ENCODE results near the gene FAH. TPM values are rescaled to one million over a fixed set of nuclear protein-coding genes. Genes with fewer than 3 reads are reported as not detected.

Gene FAH
- total and polyA plus RNA-seq, 9 of the 15 experiments (the other 6 are each of a cell fraction or from before 2014, with no cell fraction given), result 66.8 to 310 (median 103) TPM

- TF ChIP-seq SFPQ (IDR thresholded peaks at IDR 0.05; ENCODE audit: low read depth, low read length) (no peak), ZNF561 (CRISPR knock-in tag; conservative IDR thresholded peaks at IDR 0.05) (no peak), RBM17 (IDR thresholded peaks at IDR 0.05; ENCODE audit: borderline replicate concordance, low read depth, low read length) (no peak)
These were observed 27.7 kb downstream of the FAH start (continued) for GRCh38 chr15:80180468-80180867.

GRCh38 chr15:80180986-80181385, 28.2 kb downstream of the FAH start:
- BruUV-seq (replicated peaks), result no TSS peak
- DNase-seq (ENCODE audit: extremely low read depth in 1 of 4, low spot score in 3 of 4) (no peak), FAIRE-seq (no peak), ATAC-seq (no peak)
- H3K27me3 ChIP-seq (ENCODE audit: control insufficient read depth in 2 of 2, insufficient read depth in 2 of 2, low read length in 2 of 2), result no peaks in the 10 kb centered on the region
- no peak overlapping the region for H3K9ac ChIP-seq (ENCODE audit: insufficient read depth in 1 of 2, low read depth in 2 of 2, low read length in 2 of 2)
- CTCF ChIA-PET (ENCODE audit: low intra/inter-chr PET ratio), result no interaction called here
- POLR2A ChIA-PET, result no interaction called here
- H2AFZ ChIP-seq (ENCODE audit: low read depth, low read length), result no peak overlapping the region
- no peaks in the 10 kb centered on the region for H3K4me1 ChIP-seq (replicated peaks in 1 of 2; ENCODE audit: control insufficient read depth in 2 of 2, insufficient read depth in 2 of 2, low read length in 2 of 2)
- no peaks in the 10 kb centered on the region for H3K79me2 ChIP-seq (ENCODE audit: control insufficient read depth, insufficient read depth, low read length)
- no peak overlapping the region for H3K4me2 ChIP-seq (ENCODE audit: insufficient read depth, low read length)
- 91% methylated on average over 10 of the region's 10 CpGs for WGBS (ENCODE audit: insufficient coverage, low coverage, missing lambda C conversion rate)
- intact Hi-C loops (cut with micrococcal nuclease), result no loop called here
- no peak overlapping the region for H3K27ac ChIP-seq (ENCODE audit: extremely low read depth, low read depth, low read length)
- no peaks in the 10 kb centered on the region for H4K20me1 ChIP-seq (replicated peaks; ENCODE audit: control insufficient read depth, insufficient read depth, low read length)
- H3K4me3 ChIP-seq, result no peak overlapping the region
- in situ Hi-C loops (cut with MboI), result no loop called here
- peaks cover 96% of the 10 kb centered on the region; the same call in 2 of the 3 replicates for H3K36me3 ChIP-seq (ENCODE audit: control insufficient read depth, insufficient read depth, low read length)
- H3K9me1 ChIP-seq (ENCODE audit: control insufficient read depth, insufficient read depth, low read length), result no peaks in the 10 kb centered on the region
- no peaks in the 10 kb centered on the region for H3K9me3 ChIP-seq (replicated peaks; ENCODE audit: control insufficient read depth, insufficient read depth, low read depth, low read length)
- no peak for TF ChIP-seq ZNF140 (CRISPR knock-in tag; IDR thresholded peaks at IDR 0.05)
- no peak for TF ChIP-seq ZNF133 (CRISPR knock-in tag; IDR thresholded peaks at IDR 0.05)
- no peak for TF ChIP-seq ELF2 (CRISPR knock-in tag; IDR thresholded peaks at IDR 0.05)
- no peak for TF ChIP-seq KAT8 (IDR thresholded peaks at IDR 0.05; ENCODE audit: low read depth)
- TF ChIP-seq TRIM24 (IDR thresholded peaks at IDR 0.05), result no peak
- no peak for TF ChIP-seq ZNF407 (IDR thresholded peaks at IDR 0.05; ENCODE audit: low read depth)
- no peak for TF ChIP-seq LEF1 (IDR thresholded peaks at IDR 0.05)
- TF ChIP-seq ATF3 (IDR thresholded peaks at IDR 0.05), result no peak
- TF ChIP-seq ATF3 (CRISPR knock-in tag; conservative IDR thresholded peaks at IDR 0.05), result no peak

Data from K562 (cell line).